Limb (tissue), 2 donors: ENCODE data around the gene MSRB1.
"Not testable (repeated sequence)": the region's sequence is repeated elsewhere in the genome, so short reads cannot be mapped to it uniquely, and the experiment has no call there.

Source experiments
- DNase-seq, 2 donors: peaks; one replicate each; pipeline ENCODE4 v3.0.0-alpha.2; 2016; ENCODE audit errors: extremely low spot score in 2 of 2

MSRB1 gene

GRCh38 chr16:1903845-1904840 lies 38.9 kb downstream of the MSRB1 start:
- DNase-seq: no peak

GRCh38 chr16:1903220-1903574 lies 39.8 kb downstream of the MSRB1 start:
- no peak for DNase-seq

GRCh38 chr16:1902547-1903219 lies 40.3 kb downstream of the MSRB1 start:
- DNase-seq: no peak

- no peak for DNase-seq
Measured at GRCh38 chr16:1900452-1900774, 42.6 kb downstream of the MSRB1 start.

DNA sequence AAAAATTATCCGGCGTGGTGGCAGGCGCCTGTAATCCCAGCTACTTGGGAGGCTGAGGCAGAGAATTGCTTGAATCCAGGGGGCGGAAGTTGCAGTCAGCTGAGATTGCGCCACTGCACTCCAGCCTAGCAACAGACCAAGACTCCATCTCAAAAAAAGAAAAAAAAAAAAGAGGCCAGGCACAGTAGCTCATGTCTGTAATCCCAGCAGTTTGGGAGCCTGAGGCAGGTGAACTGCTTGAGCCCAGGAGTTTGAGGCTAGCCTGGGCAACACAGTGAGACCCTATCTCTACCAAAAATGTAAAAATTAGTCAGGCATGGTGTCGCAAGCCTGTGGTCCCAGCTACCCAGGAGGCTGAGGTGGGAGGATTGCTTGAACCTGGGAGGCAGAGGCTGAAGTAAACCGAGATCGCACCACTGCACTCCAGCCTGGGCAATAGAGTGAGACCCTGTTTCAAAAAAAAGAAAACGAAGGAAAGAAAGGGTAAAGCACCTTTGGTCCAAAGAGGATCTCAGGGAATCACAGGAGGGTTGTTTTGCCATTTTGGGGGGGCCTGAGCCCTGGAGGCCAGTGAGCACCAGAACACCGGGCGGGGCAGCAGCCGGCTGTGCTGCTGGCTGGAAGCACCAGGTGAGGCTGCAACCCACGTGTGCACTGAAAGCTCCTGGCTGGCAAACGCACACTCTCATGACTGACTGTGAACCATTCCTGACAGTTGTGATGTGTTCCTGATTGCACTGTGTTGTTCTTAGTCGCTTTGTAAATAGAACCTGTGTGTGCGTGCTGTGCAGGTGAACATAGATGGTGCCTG lies 43.2 kb downstream of the MSRB1 start:
- no peak for DNase-seq

DNA sequence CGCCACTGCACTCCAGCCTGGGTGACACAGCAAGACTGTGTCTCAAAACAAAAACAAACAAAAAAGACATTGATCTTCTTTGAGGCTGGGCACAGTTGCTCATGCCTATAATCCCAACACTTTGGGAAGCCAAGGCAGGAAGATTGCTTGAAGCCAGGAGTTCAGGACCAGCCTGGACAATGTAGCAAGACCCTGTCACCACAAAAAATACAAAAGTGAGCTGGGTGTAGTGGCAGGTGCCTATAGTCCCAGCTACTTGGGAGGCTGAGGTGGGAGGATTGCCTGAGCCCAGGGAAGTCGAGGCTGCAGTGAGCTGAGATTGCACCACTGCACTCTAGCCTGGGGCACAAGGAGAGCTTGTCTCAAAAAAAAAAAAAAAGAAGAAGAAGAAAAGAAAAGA lies 45.3 kb downstream of the MSRB1 start:
- not testable (repeated sequence) for DNase-seq

DNA sequence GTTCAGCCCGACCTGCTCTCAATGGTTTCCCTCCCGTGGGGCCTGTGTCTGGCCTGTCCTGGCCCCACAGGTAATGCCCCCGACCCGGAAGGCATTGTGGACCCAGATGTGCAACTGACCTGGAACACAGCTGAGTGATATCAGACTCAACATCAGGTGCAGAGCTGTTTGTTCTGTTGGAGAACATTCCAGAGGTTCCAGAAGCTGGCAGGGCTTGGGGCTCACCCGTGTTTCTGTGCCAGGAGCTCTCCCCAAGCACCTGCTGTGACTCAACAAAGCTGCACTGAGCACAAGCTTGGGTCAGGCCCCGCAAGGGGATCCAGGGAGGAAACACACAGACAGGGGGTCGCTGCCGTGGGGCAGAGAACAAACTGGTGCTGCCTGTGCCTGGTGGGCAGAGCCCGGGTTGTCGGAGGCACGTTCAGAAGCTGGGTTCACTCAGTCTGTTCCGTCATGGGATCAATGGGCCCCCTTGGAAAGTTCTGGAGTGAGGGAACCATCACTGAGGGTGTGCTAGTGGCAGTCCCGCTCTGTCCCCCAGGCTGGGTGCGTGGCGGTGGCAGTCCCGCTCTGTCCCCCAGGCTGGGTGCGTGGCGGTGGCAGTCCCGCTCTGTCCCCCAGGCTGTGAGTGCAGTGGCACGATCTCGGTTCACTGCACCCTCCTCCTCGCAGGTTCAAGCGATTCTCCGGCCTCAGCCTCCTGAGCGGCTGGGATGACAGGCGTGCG lies 46.9 kb downstream of the MSRB1 start:
- DNase-seq: no peak

DNA sequence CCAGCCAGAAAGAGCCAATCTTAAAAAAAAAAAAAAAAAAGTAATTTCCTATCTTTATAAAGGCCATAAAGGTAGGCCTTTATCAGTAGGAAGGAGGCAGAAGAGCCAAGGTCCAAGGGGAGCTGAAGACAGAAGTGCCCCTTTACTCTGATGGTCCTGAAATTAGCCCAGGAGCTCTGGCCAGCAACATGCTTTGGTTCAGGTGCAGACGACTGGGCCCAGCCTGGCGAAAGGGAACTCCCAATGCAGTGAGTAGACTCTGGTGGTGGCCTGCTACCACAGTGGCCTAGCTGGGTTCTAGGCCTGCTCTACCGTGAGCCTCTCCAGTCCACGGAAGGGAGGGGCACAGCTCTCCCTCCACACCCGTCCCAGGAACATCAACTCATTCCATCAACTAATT lies 47.9 kb downstream of the MSRB1 start:
- DNase-seq: no peak

GRCh38 chr16:1890708-1891050 lies 52.3 kb downstream of the MSRB1 start:
- no peak for DNase-seq

DNA sequence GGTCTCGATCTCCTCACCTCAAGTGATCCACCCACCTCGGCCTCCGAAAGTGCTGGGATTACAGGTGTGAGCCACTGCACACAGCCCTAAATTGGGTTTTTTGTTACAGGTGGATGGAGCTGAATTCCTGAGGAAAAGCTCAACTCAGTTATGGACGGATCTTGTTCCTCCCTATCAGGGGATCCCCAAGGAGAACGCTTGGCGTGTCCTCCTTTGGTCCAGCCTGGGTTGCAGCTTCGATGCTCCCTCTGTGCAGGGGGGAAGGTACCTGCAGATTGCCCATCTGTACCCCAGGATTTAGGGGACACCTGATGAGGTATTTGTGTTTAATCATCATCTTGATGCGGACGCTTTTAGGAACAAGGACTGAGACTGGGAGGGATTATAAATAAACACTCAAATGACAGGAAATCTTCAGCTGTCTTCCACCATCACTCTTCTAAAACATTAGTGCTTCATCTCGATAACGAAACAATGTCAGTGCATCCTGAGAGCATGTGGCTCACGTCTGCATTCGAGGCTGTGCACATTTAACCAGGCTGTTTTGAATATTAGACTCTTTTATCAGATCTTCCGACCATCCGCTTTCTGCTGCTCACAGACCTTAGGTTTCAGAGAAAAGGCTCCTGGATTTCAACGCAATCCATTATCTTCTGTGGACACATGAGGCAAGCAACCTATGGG lies 52.8 kb downstream of the MSRB1 start:
- no peak for DNase-seq
